Activated effector memory CD4-positive, alpha-beta T cell treated with anti-CD3 and anti-CD28 coated beads, Interleukin-2, amount 50 U/mL, for 16 hours (primary cell): ENCODE data around the gene PLA2G10.
"Not testable (repeated sequence)": the region's sequence is repeated elsewhere in the genome, so short reads cannot be mapped to it uniquely, and the experiment has no call there.

Source experiments
- DNase-seq: peaks from one replicate; pipeline ENCODE4 v3.0.0-alpha.2; 2020

The PLA2G10 gene

GRCh38 chr16:14694129-14694528, at the start of gene PLA2G10:
PLA2G10 (minus strand) TSS chr16:14694308; CDS start chr16:14694229, 79 bp downstream.
- not testable (repeated sequence) for DNase-seq

- DNase-seq = not testable (repeated sequence)
Measured at GRCh38 chr16:14742273-14743128, 48.4 kb upstream of the PLA2G10 start, which contains the start of gene NPIPA2. NPIPA2 (plus strand) TSS chr16:14742533; CDS start chr16:14748066, 5,533 bp downstream.

GRCh38 chr16:14741794-14742193, 47.7 kb upstream of the PLA2G10 start:
- not testable (repeated sequence) for DNase-seq

GRCh38 chr16:14740832-14741385, 46.8 kb upstream of the PLA2G10 start:
- DNase-seq = not testable (repeated sequence)

GRCh38 chr16:14733233-14733632, 39.1 kb upstream of the PLA2G10 start:
- DNase-seq = not testable (repeated sequence)

- DNase-seq = not testable (repeated sequence)
Measured at GRCh38 chr16:14703156-14704011, 9.3 kb upstream of the PLA2G10 start, which contains the start of gene NPIPA3. NPIPA3 (plus strand) TSS chr16:14703411; CDS start chr16:14708944, 5,533 bp downstream.

- DNase-seq = not testable (repeated sequence)
Measured at GRCh38 chr16:14702672-14703071, 8.6 kb upstream of the PLA2G10 start.

GRCh38 chr16:14701859-14702258, 7.8 kb upstream of the PLA2G10 start:
- not testable (repeated sequence) for DNase-seq

GRCh38 chr16:14685870-14686793, 8.0 kb downstream of the PLA2G10 start:
- DNase-seq = not testable (repeated sequence)

- DNase-seq = no peak
Measured at GRCh38 chr16:14682121-14682520, 12.0 kb downstream of the PLA2G10 start.

GRCh38 chr16:14681115-14681514, 13.0 kb downstream of the PLA2G10 start:
- no peak for DNase-seq

- not testable (repeated sequence) for DNase-seq
Measured at GRCh38 chr16:14680396-14680795, 13.7 kb downstream of the PLA2G10 start.

GRCh38 chr16:14678748-14679497, 15.2 kb downstream of the PLA2G10 start:
- DNase-seq = no peak

GRCh38 chr16:14677627-14678026, 16.5 kb downstream of the PLA2G10 start:
- no peak for DNase-seq

GRCh38 chr16:14676633-14677032, 17.5 kb downstream of the PLA2G10 start:
- DNase-seq = no peak

- no peak for DNase-seq
Measured at GRCh38 chr16:14672403-14672971, 21.6 kb downstream of the PLA2G10 start.

GRCh38 chr16:14669776-14670175, 24.3 kb downstream of the PLA2G10 start:
- no peak for DNase-seq

- no peak for DNase-seq
Measured at GRCh38 chr16:14668556-14669223, 25.4 kb downstream of the PLA2G10 start.

- DNase-seq = no peak
Measured at GRCh38 chr16:14667347-14668266, 26.5 kb downstream of the PLA2G10 start.
